Measurements from ENCODE around the gene KCTD21.

KCTD21 gene

GRCh38 chr11:78147807-78148206 lies 40.6 kb downstream of the KCTD21 start:
- H3K4me3 ChIP-seq (ENCODE audit: control insufficient read depth, low read depth, low read length): no peak overlapping the region
- TF ChIP-seq, protein P1, sequence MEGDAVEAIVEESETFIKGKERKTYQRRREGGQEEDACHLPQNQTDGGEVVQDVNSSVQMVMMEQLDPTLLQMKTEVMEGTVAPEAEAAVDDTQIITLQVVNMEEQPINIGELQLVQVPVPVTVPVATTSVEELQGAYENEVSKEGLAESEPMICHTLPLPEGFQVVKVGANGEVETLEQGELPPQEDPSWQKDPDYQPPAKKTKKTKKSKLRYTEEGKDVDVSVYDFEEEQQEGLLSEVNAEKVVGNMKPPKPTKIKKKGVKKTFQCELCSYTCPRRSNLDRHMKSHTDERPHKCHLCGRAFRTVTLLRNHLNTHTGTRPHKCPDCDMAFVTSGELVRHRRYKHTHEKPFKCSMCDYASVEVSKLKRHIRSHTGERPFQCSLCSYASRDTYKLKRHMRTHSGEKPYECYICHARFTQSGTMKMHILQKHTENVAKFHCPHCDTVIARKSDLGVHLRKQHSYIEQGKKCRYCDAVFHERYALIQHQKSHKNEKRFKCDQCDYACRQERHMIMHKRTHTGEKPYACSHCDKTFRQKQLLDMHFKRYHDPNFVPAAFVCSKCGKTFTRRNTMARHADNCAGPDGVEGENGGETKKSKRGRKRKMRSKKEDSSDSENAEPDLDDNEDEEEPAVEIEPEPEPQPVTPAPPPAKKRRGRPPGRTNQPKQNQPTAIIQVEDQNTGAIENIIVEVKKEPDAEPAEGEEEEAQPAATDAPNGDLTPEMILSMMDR (IDR thresholded peaks at IDR 0.05; ENCODE audit: control insufficient read depth, insufficient read depth, low read depth, low read length, missing control alignments): no peak
- no peak for DNase-seq (ENCODE audit: low read depth)

- no peak for DNase-seq (ENCODE audit: low read depth)
- no peak overlapping the region for H3K4me3 ChIP-seq (ENCODE audit: control insufficient read depth, low read depth, low read length)
- TF ChIP-seq, protein P1 (IDR thresholded peaks at IDR 0.05; ENCODE audit: control insufficient read depth, insufficient read depth, low read depth, low read length, missing control alignments): no peak
Observed at GRCh38 chr11:78145511-78146025, 42.9 kb downstream of the KCTD21 start.

DNA sequence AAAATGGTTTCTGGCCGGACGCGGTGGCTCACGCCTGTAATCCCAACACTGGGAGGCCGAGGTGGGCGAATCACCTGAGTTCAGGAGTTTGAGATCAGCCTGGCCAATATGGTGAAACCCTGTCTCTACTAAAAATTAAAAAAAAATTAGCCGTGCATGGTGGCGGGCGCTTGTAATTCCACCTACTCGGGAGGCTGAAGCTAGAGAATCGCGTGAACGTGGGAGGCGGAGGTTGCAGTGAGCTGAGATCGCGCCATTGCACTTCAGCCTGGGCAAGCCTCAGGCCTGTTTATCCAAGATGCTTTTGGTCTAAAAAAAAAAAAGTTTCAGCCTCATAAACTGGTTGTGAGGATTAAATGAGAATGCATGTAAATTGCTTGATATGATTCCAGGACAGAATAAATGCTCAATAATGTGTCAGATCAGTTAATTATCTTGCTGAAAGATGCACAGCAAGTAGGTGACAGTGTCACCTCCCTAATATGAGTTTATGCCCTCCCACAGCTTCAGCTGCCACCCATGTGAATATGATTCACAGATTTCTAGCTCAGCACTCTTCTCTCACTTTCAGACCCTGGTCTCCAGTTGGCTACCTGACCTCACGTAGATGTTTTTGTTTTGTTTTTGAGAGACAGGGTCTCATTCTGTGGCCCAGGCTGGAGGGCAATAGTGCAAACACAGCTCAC lies 47.9 kb downstream of the KCTD21 start:
- TF ChIP-seq, protein P1 (IDR thresholded peaks at IDR 0.05; ENCODE audit: control insufficient read depth, insufficient read depth, low read depth, low read length, missing control alignments): no peak
- DNase-seq (ENCODE audit: low read depth): no peak
- peak overlapping the region; percentile 85 for H3K4me3 ChIP-seq (ENCODE audit: control insufficient read depth, low read depth, low read length)

DNA sequence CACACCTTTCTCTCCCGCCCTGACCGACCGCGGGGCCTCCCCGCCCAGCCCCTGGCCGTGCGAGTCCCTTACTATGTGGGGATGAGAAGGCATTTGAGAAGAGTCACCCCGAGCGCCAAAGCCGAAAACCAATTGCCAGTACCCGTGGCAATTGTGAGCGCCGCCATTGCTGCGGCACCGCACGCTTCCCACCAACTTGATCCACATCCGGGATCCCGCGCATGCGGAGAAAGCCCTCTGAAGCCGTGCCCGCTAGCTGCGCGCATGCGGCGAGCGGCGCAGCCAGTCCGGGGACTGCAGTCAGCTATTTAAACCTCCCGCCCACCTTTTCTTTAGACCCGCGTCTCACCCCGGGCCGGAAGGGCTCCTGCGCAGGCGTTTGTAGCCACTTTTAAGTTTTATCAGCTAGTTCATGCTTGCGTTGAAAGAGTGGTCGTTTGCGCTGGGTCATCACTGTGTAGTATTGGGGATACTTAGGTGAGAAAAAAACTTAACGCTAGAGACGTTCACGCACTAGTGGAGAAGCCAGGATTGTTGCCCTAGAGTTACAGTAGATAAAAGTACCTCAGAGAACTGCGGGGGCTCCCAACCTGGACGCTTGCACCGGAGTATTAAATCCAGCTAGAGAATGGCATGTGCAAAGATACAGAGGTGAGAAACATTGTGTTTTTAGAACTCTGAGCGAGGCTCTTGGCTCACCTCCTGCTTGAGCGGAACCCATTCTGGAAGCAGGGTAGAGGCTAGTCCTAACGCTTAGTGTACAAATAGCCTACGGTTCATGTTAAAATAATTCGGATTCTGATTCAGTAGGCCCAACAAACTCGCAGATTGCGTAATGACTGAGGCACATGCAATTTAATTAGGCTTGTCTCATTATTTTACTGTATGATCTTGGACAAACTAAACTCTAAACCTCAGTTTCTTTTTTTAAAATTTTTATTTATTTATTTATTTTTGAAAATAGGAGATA lies 48.7 kb downstream of the KCTD21 start, which contains the start of gene ALG8:
Gene ALG8, minus strand, starts transcription at position 205 of the 970 bp plus-strand sequence. Its CDS starts 38 bp downstream, at position 167.
- H3K4me3 ChIP-seq (ENCODE audit: control insufficient read depth, low read depth, low read length): peak within 1 kb of the TSS; percentile 85
- peak; percentile 79 for DNase-seq (ENCODE audit: low read depth)
- TF ChIP-seq, protein P1 (IDR thresholded peaks at IDR 0.05; ENCODE audit: control insufficient read depth, insufficient read depth, low read depth, low read length, missing control alignments): no peak

DNA sequence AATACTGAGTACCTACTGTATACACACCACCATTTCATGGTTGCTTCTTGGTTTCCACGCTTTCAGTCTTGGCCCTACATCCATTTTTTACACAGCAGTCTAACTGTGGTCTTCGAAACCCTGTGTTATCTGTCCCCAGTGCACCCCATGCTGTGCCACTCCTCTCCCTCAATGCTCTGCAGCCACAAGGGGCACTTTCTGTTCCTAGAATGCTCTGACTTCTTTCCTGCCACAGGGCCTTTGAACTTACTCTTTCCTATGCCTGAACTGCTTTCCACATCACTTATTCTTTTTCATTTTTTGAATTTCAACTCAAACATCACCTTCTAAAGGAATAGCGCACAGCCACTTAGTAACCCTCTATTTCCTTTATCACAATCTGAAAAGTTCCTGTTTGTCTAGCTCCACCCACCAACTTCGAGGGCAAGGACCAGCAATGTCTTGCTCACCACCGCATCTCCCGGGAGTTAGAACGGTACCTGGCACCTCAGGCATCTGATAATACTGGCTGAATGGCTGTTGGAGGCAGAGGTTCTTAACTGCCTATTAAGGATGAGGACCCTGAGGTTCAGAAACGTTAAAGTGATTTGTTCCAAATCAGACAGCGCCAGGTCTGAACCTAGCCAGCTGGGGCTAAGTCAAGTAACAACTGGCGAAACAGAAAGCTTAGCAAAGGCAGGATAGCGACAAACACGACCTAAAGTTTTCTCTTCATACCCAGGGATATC lies 49.6 kb downstream of the KCTD21 start:
- peak overlapping the region; percentile 85 for H3K4me3 ChIP-seq (ENCODE audit: control insufficient read depth, low read depth, low read length)
- DNase-seq (ENCODE audit: low read depth): no peak
- TF ChIP-seq, protein P1 (IDR thresholded peaks at IDR 0.05; ENCODE audit: control insufficient read depth, insufficient read depth, low read depth, low read length, missing control alignments): no peak

DNA sequence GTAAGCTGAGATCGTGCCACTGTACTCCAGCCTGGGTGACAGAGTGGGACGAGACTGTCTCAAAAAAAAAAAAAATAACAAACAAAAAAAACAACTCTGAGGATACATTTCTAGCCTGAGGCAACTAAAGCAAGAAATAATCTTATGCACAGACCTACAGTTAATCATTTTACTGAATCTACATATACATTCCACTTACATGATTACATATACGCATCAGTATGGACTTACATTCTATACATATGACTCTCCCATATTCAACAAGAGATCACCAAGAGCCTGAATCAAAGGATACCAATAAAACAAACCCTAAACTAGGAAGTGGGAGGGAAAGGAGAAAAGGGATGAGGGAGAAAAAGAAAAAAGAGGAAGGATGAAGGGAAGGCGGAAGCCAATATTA lies 50.1 kb downstream of the KCTD21 start:
- TF ChIP-seq, protein P1 (IDR thresholded peaks at IDR 0.05; ENCODE audit: control insufficient read depth, insufficient read depth, low read depth, low read length, missing control alignments): no peak
- no peak for DNase-seq (ENCODE audit: low read depth)
- no peak overlapping the region; the same call in 1 of the 2 replicates for H3K4me3 ChIP-seq (ENCODE audit: control insufficient read depth, low read depth, low read length)

Data from AG09309 (cell line).